Fibroblast of peridontal ligament (primary cell): ENCODE measurements around the gene MSX2.

Source experiments
- DNase-seq: peaks from one replicate; pipeline ENCODE4 v3.0.0-alpha.2; 2010; ENCODE audit errors: extremely low read depth

The MSX2 gene

DNA sequence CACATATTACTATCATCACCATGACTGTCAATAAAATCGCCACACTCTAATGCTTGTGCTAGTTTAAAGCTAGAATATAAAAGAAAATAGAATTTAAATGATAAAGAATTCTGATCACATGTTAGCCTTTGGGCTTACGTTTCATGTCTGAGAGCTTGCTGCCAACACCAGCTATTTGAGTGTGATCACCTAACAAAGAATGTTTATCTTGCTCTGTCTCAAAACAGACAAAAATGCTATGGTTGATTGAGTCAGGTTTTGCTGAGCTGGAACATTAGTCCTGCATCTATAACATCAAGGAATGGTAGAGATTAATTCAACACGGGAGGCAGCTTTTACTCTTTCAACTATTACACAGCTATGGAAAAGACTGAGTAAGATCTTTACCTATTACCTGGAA is 50.7 kb downstream of the MSX2 start:
- DNase-seq: no peak

DNA sequence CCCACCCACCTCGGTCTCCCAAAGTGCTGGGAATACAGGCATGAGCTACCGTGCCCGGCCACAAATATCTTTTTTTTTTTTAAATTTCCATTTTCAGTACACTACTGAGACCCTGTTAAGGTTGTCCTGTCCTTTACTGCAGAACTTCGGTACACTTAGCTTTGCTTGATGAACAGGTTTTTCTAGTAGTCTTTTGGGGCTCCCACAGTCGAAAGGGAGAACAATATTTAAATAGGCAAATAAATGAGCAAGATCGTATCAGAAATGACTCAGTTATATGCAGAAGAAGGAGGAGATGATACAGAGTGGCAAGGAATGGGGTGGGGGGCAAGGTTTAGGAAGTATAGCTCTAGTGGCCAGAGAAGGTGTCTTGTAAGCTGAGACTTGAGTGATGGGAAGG is 52.7 kb downstream of the MSX2 start:
- no peak for DNase-seq

DNA sequence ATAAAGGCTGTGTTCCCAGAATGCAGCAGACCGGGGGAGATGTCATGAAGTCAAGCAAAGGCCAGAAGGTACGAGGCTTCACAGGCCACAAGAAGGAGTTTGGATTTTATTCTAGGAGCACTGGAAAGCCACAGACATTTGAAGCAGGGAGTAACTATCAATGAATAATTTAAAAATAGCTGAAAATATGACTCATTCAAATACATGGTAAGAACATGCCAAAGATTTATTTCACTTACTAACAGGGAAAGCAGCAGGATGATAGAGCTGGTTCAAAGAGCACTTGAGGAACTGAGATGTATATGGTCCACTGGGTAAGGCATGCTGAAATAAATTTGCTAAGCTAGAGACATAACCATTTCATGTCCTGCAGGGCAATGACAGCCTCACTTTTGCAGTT is 53.2 kb downstream of the MSX2 start:
- no peak for DNase-seq
